ENCODE results near the gene ACKR3. TPM values are rescaled to one million over a fixed set of nuclear protein-coding genes. Genes with fewer than 3 reads are reported as not detected.

ACKR3 gene
- polyA plus RNA-seq, 4 donors: 54.6 to 118 (median 65.8) TPM

DNA sequence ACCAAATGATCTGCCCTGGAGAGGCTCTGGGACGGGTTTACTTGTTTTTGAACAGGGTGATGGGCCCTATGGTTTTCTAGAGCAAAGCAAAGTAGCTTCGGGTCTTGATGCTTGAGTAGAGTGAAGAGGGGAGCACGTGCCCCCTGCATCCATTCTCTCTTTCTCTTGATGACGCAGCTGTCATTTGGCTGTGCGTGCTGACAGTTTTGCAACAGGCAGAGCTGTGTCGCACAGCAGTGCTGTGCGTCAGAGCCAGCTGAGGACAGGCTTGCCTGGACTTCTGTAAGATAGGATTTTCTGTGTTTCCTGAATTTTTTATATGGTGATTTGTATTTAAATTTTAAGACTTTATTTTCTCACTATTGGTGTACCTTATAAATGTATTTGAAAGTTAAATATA lies 11.9 kb downstream of the ACKR3 start:
- no peak for DNase-seq (ENCODE audit: low read depth in 4 of 4, low spot score in 3 of 4)

- DNase-seq (ENCODE audit: low read depth in 4 of 4, low spot score in 3 of 4): no peak
These were observed 13.3 kb downstream of the ACKR3 start for GRCh38 chr2:236582968-236583367.

- DNase-seq (ENCODE audit: low read depth in 4 of 4, low spot score in 3 of 4): no peak
These were observed 14.1 kb downstream of the ACKR3 start for GRCh38 chr2:236583621-236584203.

DNA sequence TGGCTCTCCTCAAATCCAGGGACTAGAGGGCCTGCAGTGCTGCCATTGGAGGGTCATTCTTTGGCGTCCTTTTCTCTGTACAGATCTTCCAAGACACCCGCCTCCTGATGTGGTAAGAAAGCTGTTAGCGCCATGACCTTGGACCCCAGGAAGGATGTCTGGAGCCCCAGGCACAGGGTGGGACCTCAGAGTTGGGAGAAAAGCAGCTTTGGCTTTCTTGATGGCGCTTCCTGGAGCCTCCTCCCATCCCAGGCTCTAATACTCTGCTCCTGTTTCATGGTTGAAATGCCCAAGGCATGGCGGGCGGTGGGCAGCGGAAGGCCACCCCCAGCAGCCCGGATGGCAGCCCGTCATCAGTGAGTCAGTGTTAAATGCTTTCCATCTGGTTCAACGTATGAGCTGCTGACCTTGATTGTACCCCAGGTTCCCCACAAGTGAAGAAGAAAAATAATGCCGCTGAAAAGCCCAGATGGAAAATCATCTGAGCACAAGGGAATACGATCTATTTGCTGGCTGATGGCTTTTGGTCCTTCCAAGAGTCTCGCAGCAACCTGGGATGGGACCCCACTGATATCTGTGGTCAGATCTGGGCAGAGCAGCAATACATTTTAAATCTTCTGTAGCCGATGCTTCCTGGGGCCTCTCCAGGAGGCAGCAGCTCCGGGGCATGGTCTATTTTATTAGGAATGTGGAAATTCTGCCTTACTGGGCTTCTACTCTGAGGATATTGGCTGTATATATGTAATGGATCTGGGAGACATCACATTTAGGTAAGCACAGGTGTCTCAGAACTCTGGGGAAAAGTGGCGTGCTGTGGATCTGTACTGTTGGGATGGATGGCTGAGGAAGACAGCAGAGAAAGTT lies 15.1 kb downstream of the ACKR3 start:
- no peak for DNase-seq (ENCODE audit: low read depth in 4 of 4, low spot score in 3 of 4)

DNA sequence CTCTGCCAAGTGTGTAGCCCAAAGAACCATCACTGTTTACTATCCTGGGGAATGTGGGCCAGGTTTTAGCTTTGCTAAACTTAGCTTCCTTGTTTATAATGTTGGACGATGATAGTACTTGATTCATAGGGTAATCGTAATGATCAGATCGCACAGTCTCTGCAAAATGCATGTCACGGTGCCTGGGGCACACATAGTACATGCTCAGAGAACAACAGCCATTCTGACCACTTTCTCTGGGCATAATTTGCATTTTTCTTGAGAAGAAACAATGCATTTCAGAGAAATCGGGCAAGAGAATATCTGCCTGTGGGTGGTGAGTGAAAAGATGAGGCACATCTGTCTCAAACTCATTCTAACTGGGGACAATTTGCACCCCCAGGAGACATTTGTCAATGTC lies 16.3 kb downstream of the ACKR3 start:
- no peak for DNase-seq (ENCODE audit: low read depth in 4 of 4, low spot score in 3 of 4)

GRCh38 chr2:236587861-236588815 lies 18.5 kb downstream of the ACKR3 start:
- DNase-seq (ENCODE audit: low read depth in 4 of 4, low spot score in 3 of 4): no peak

- DNase-seq (ENCODE audit: low read depth in 4 of 4, low spot score in 3 of 4): no peak
These were observed 19.4 kb downstream of the ACKR3 start for GRCh38 chr2:236588932-236589592.

DNA sequence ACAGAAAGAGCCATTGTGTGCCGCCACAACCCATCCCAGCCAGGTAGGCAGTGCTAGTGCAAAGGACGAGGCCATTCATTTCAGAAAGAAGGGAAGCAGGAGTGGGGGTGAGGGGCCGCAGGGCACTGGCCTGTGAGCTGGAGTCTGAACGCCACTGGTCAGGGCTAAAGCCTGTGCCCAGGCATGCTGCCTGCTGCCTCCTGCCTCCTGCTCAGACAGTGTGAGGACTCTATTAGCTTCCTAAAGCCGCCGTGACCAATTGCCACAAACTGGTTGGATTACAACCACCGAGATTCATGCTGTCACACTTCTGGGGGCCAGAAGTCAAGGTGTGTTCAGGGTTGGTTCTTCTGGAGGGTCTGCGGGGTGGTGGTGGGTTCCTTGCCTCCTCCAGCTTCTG lies 21.2 kb downstream of the ACKR3 start:
- DNase-seq (ENCODE audit: low read depth in 4 of 4, low spot score in 3 of 4): no peak

- DNase-seq (ENCODE audit: low read depth in 4 of 4, low spot score in 3 of 4): no peak
These were observed 23.2 kb downstream of the ACKR3 start for GRCh38 chr2:236592821-236593220.

DNA sequence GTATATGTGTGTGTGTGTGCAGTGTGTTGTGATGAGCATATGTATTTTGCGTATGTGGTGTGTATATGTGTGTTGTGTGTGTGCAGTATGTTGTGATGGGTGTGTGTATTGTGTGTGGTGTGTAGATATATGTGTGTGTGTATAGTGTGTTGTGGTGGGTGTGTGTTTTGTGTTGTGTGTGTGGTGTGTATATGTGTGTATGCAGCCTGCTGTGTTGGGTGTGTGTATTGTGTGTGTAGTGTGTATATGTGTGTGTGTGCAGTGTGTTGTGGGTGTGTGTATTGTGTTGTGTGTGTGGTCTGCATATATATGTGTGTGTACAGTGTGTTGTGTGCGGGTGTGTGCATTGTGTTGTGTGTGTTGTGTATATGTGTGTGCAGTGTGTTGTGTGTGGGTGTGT lies 23.9 kb downstream of the ACKR3 start:
- no peak for DNase-seq (ENCODE audit: low read depth in 4 of 4, low spot score in 3 of 4)

- no peak for DNase-seq (ENCODE audit: low read depth in 4 of 4, low spot score in 3 of 4)
These were observed 24.3 kb downstream of the ACKR3 start for GRCh38 chr2:236593956-236594355.

- DNase-seq (ENCODE audit: low read depth in 4 of 4, low spot score in 3 of 4): no peak
These were observed 28.0 kb downstream of the ACKR3 start for GRCh38 chr2:236597629-236598028.

DNA sequence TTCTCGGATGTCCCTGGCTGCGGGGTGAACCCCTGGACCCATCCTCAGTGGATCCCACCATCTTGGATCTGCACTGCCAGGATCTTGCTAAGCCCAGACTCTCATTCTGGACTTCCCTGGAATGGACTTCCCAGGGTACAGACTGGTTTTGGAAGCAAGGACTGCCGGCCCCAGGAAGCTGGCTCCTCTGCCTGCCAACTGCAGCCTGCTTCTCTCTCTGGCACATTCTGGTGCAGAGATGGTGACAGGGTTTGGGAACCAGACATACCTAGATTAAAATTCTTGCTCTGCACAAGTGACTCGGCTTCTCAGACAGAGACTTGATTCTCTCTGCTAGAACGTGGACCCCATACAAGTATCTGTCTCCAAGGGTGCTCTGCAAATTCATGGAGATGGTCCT lies 29.4 kb downstream of the ACKR3 start:
- no peak for DNase-seq (ENCODE audit: low read depth in 4 of 4, low spot score in 3 of 4)

GRCh38 chr2:236600158-236600557 lies 30.5 kb downstream of the ACKR3 start:
- DNase-seq (ENCODE audit: low read depth in 4 of 4, low spot score in 3 of 4): no peak

GRCh38 chr2:236600892-236601291 lies 31.3 kb downstream of the ACKR3 start:
- no peak for DNase-seq (ENCODE audit: low read depth in 4 of 4, low spot score in 3 of 4)

DNA sequence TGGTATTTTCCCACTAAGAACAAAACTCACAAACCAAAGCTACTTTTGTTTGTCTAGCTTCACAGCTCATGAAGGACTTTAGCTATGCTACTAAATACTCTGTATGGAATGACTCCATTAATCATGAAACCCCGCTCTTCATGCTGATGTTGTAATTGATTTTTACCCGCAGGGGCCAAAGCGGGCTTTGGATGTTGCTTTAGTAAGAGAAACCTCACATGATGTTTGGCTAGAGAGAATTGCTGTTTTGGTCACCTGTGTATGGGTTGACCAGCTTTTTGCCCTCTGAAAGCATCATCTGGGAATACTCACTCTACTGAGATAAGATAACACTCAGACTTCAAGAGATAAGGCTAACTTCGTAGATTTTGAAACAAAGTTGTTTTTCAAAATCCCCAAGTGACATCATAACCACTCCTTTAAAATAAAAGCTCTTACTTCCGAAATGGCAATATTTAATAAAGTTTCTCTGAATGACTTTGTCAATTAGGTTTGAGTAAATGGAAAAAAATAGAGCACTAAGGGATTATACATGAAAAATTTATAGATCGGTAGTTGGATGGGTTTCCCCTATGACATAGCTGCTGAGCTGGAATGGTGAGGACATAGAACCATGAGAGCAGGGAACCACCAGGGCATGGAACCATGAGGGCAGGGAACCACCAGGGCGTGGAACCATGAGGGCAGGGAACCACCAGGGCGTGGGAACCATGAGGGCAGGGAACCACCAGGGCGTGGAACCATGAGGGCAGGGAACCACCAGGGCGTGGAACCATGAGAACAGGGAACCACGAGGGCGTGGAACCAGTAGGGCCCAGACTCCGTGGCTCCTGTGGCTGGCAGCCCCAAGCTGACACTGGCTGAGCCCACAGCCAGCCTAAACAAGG lies 31.9 kb downstream of the ACKR3 start:
- no peak for DNase-seq (ENCODE audit: low read depth in 4 of 4, low spot score in 3 of 4)

DNA sequence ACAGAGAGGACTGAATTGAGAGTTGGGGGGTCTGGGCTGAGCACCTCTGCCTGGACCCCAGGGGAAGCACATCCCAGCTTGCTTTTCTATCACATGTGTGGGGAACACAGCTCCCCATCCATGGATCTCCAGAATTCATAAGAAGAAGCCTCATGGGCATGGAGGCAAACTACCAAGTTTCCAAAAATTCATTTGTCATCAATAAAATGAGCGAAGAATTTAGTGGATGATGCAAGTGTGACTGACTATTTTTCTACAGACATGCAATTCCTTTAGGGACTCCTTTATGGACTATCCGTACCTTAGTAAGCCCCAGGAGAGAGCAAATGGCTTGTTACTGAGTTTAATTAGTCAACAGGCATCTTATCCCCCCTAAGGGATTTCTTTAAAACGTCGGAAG lies 33.1 kb downstream of the ACKR3 start:
- no peak for DNase-seq (ENCODE audit: low read depth in 4 of 4, low spot score in 3 of 4)

GRCh38 chr2:236603361-236604015 lies 33.9 kb downstream of the ACKR3 start:
- no peak for DNase-seq (ENCODE audit: low read depth in 4 of 4, low spot score in 3 of 4)

Data from left renal pelvis (tissue), 4 donors.